Smooth muscle cell (in vitro differentiated cells): Measurements from ENCODE around the gene DDX28. TPM values are rescaled to one million over a fixed set of nuclear protein-coding genes. Genes with fewer than 3 reads are reported as not detected.

Experiments
- DNase-seq: peaks from one replicate; lab custom pipeline; 2025; ENCODE audit not compliant: unreplicated experiment; lab: John Stamatoyannopoulos, UW
- H2AFZ ChIP-seq: fragments of 200-600 bp; sonication (generic); 2 replicates; pipeline ENCODE4 v1.6.0; 2016; ENCODE audit warnings: antibody characterized with exemption, low read depth, mild to moderate bottlenecking
- H3F3A ChIP-seq: fragments of 200-600 bp; sonication (generic); 2 replicates; pipeline ENCODE4 v1.6.0; 2017; ENCODE audit warnings: antibody characterized with exemption, low read depth
- H3K27ac ChIP-seq: fragments of 200-600 bp; sonication (generic); 2 replicates; pipeline ENCODE4 v1.5.1; 2016; ENCODE audit warnings: low read depth, mild to moderate bottlenecking
- H3K27me3 ChIP-seq: fragments of 200-600 bp; sonication (generic); 2 replicates; pipeline ENCODE4 v1.6.1; 2016; ENCODE audit warnings: low read depth, mild to moderate bottlenecking
- H3K36me3 ChIP-seq: fragments of 200-600 bp; sonication (generic); 2 replicates; pipeline ENCODE4 v1.5.1; 2016; ENCODE audit warnings: low read depth
- H3K4me1 ChIP-seq: fragments of 200-600 bp; sonication (generic); 2 replicates; pipeline ENCODE4 v1.5.1; 2016; ENCODE audit warnings: low read depth
- H3K4me2 ChIP-seq: fragments of 200-600 bp; sonication (generic); 2 replicates; pipeline ENCODE4 v1.6.0; 2016; ENCODE audit warnings: mild to moderate bottlenecking
- H3K4me3 ChIP-seq: fragments of 200-600 bp; sonication (generic); 2 replicates; pipeline ENCODE4 v1.5.1; 2016; ENCODE audit warnings: mild to moderate bottlenecking
- H3K79me2 ChIP-seq: fragments of 200-600 bp; sonication (generic); 2 replicates; pipeline ENCODE4 v1.6.0; 2016; ENCODE audit warnings: low read depth, mild to moderate bottlenecking
- H3K9ac ChIP-seq: fragments of 200-600 bp; sonication (generic); 2 replicates; pipeline ENCODE4 v1.6.0; 2016; ENCODE audit warnings: low read depth
- H3K9me3 ChIP-seq: fragments of 200-600 bp; sonication (generic); replicated peaks from 2 replicates; pipeline ENCODE4 v1.5.1; 2016; ENCODE audit warnings: low read depth
- H4K20me1 ChIP-seq: fragments of 200-600 bp; sonication (generic); 2 replicates; pipeline ENCODE4 v1.6.0; 2016; ENCODE audit warnings: low read depth
- CTCF ChIP-seq: fragments of 200-600 bp; sonication (generic); IDR thresholded peaks from 2 replicates; pipeline ENCODE4 v1.5.1; 2017; ENCODE audit warnings: borderline replicate concordance, mild to moderate bottlenecking, antibody characterized with exemption; ENCODE audit not compliant: insufficient read depth, poor library complexity, severe bottlenecking
- WGBS: methylation state at CpG from one replicate; pipeline ENCODE4 v1.1.7; 2016; ENCODE audit warnings: low lambda C conversion rate; 5-methylcytosine and 5-hydroxymethylcytosine counted together
- polyA plus RNA-seq: library from polyadenylated mRNA; unstranded; fragments of >200 nt; fragmentation: Nextera tagmentation; extraction: Ambion mirVana; gene quantifications from 2 replicates; pipeline ENCODE4 v1.2.1, GENCODE V29; 2016
- total RNA-seq: library from RNA; depleted of rRNA; stranded (reverse); fragments of >200 nt; gene quantifications from 2 replicates; pipeline ENCODE4 v1.2.3, GENCODE V29; 2014

The DDX28 gene
- total and polyA plus RNA-seq, 2 experiments from 2014 or later, result 6.7 to 9.0 TPM

GRCh38 chr16:67990018-67990386, 33.0 kb downstream of the DDX28 start:
- Histone ChIP-seq H3K9me3 (no peaks in the 10 kb centered on the region), H3K9ac (no peak overlapping the region), H3K4me2 (no peak overlapping the region), H3K4me3 (no peak overlapping the region), H3K79me2 (no peaks in the 10 kb centered on the region), H3K27me3 (no peaks in the 10 kb centered on the region), H4K20me1 (no peaks in the 10 kb centered on the region), H3K27ac (no peak overlapping the region), H3K36me3 (no peaks in the 10 kb centered on the region), H3F3A (no peaks in the 10 kb centered on the region), H2AFZ (no peak overlapping the region), H3K4me1 (no peaks in the 10 kb centered on the region)
- no peak for TF ChIP-seq CTCF
- WGBS, result 91% methylated on average over 6 of the region's 6 CpGs
- no peak for DNase-seq

GRCh38 chr16:67989322-67990017, 33.6 kb downstream of the DDX28 start:
- no peaks in the 10 kb centered on the region for H3K27me3 ChIP-seq
- no peaks in the 10 kb centered on the region for H3F3A ChIP-seq
- H3K4me3 ChIP-seq, result no peak overlapping the region
- no peak for DNase-seq
- no peaks in the 10 kb centered on the region for H3K4me1 ChIP-seq
- H3K4me2 ChIP-seq, result no peak overlapping the region
- H3K9ac ChIP-seq, result no peak overlapping the region
- no peaks in the 10 kb centered on the region for H3K36me3 ChIP-seq
- no peaks in the 10 kb centered on the region for H3K9me3 ChIP-seq
- no peaks in the 10 kb centered on the region for H4K20me1 ChIP-seq
- H3K27ac ChIP-seq, result no peak overlapping the region
- WGBS, result 81% methylated on average over 8 of the region's 8 CpGs
- TF ChIP-seq CTCF, result no peak
- no peak overlapping the region for H2AFZ ChIP-seq
- H3K79me2 ChIP-seq, result no peaks in the 10 kb centered on the region

- TF ChIP-seq CTCF, result no peak
- Histone ChIP-seq H3K9me3 (no peaks in the 10 kb centered on the region), H3K4me3 (no peak overlapping the region), H3K9ac (no peak overlapping the region), H3K4me1 (no peaks in the 10 kb centered on the region), H3F3A (no peaks in the 10 kb centered on the region), H4K20me1 (no peaks in the 10 kb centered on the region), H3K27ac (no peak overlapping the region), H3K4me2 (no peak overlapping the region), H3K79me2 (no peaks in the 10 kb centered on the region), H2AFZ (no peak overlapping the region), H3K36me3 (no peaks in the 10 kb centered on the region), H3K27me3 (no peaks in the 10 kb centered on the region)
- WGBS, result 85% methylated on average over 3 of the region's 3 CpGs
- DNase-seq, result no peak
Measured at GRCh38 chr16:67988675-67989074, 34.4 kb downstream of the DDX28 start.

- H3K4me3 ChIP-seq, result no peak overlapping the region
- no peak overlapping the region for H3K27ac ChIP-seq
- no peaks in the 10 kb centered on the region for H3K4me1 ChIP-seq
- H3F3A ChIP-seq, result no peaks in the 10 kb centered on the region
- no peaks in the 10 kb centered on the region for H3K27me3 ChIP-seq
- H3K9ac ChIP-seq, result no peak overlapping the region
- no peaks in the 10 kb centered on the region for H4K20me1 ChIP-seq
- TF ChIP-seq CTCF, result no peak
- no peak overlapping the region for H2AFZ ChIP-seq
- H3K4me2 ChIP-seq, result no peak overlapping the region
- WGBS, result 75% methylated on average over 11 of the region's 11 CpGs
- H3K9me3 ChIP-seq, result no peaks in the 10 kb centered on the region
- no peak for DNase-seq
- H3K79me2 ChIP-seq, result no peaks in the 10 kb centered on the region
- H3K36me3 ChIP-seq, result no peaks in the 10 kb centered on the region
Measured at GRCh38 chr16:67987460-67988160, 35.4 kb downstream of the DDX28 start.
